Measurements from ENCODE around the gene ADCY5. TPM values are rescaled to one million over a fixed set of nuclear protein-coding genes. Genes with fewer than 3 reads are reported as not detected.

Gene ADCY5
- total RNA-seq, 1 donor from 2014 or later: 0.67 TPM

DNA sequence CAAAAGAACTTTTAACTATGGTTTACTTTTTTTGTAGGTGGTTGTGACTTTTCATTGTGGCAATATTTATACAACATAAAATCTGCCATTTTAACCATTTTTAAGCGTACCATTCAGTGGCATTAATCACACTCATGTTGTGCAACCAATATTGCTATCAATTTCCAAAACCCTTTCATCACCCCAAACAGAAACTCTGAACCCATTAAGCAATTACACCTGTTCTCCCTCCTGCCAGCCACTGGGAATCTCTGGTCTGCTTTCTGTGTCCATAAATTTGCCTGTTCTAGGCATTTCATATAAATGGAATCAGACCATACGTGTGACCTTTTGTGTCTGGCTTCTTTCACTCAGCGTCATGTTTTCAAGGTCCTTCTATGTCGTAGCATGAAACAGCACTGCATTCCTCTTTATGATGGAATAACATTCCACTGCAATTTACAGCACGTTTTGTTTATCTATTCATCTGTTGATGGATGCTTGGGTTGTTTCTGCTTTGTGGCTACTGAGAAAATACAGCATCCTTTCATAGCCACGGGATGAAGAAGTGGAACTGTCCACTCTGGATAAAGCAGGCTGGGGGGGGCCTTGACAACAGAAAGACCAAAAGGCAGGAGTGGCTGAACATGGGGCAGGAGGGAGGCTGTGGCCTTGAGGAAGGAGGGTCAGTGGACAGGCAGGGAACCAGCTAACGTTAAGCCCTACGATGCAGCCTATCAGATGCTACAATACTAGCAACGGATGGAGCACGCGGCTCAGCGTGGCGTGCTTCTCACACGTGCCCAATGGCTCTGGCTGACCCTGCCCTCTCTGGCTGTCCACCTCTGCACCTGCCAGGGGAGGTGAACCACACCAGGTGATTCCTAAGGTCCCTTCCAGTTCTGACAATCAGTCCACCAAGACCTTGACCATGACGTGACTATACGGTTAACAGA is 136.3 kb downstream of the ADCY5 start:
- no peak for DNase-seq (ENCODE audit: low read depth)
- Histone ChIP-seq H3K4me3 (ENCODE audit: low read depth, low read length) (no peak overlapping the region), H3K36me3 (ENCODE audit: control insufficient read depth, insufficient read depth, low read length) (no peaks in the 10 kb centered on the region), H3K27me3 (ENCODE audit: control insufficient read depth, insufficient read depth, low read length) (peaks cover 23% of the 10 kb centered on the region)
- TF ChIP-seq, protein P1, sequence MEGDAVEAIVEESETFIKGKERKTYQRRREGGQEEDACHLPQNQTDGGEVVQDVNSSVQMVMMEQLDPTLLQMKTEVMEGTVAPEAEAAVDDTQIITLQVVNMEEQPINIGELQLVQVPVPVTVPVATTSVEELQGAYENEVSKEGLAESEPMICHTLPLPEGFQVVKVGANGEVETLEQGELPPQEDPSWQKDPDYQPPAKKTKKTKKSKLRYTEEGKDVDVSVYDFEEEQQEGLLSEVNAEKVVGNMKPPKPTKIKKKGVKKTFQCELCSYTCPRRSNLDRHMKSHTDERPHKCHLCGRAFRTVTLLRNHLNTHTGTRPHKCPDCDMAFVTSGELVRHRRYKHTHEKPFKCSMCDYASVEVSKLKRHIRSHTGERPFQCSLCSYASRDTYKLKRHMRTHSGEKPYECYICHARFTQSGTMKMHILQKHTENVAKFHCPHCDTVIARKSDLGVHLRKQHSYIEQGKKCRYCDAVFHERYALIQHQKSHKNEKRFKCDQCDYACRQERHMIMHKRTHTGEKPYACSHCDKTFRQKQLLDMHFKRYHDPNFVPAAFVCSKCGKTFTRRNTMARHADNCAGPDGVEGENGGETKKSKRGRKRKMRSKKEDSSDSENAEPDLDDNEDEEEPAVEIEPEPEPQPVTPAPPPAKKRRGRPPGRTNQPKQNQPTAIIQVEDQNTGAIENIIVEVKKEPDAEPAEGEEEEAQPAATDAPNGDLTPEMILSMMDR (IDR thresholded peaks at IDR 0.05; ENCODE audit: insufficient read depth, low read length, poor library complexity, severe bottlenecking): no peak

DNA sequence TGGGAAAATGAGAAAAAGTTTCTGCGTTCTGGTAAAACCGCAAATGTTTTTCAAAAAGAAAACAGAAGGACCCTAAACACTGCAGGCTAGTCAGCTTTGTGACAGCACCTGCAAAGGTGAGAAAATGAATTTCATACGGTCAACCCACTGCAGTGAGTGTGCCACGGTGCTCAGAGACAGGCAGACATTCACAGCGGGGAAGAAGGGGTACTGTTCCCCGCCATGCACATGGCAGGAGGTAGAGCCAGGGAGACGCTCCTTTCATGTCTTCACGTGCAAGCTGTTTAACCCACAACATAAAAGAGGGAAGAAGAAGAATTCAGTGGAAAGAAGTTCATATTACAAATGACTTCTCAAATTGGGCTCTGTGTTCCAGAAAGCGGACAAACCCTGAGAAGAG is 137.7 kb downstream of the ADCY5 start:
- Histone ChIP-seq H3K4me3 (ENCODE audit: low read depth, low read length) (no peak overlapping the region), H3K36me3 (ENCODE audit: control insufficient read depth, insufficient read depth, low read length) (no peaks in the 10 kb centered on the region), H3K27me3 (ENCODE audit: control insufficient read depth, insufficient read depth, low read length) (peaks cover 25% of the 10 kb centered on the region)
- TF ChIP-seq, protein P1 (IDR thresholded peaks at IDR 0.05; ENCODE audit: insufficient read depth, low read length, poor library complexity, severe bottlenecking): no peak
- no peak for DNase-seq (ENCODE audit: low read depth)

DNA sequence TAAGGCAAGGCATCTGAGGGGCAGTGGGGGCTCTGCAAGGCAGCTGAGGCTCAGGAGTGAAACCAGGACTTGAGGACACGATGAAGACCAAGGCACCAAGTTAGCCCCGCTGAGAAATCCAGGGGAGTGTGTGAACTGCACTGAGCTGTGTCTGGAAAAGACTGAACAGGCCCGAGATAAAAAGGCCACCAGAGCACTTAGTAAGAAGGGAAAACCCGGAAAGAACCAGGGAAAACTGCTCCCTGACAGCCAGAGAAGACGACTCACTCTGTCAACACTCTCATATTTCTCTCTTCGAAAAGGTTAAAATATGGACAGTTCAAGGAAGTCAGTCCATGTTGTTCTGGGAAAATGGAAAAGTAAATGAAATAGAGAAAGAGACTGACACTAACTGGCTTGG is 138.1 kb downstream of the ADCY5 start:
- H3K36me3 ChIP-seq (ENCODE audit: control insufficient read depth, insufficient read depth, low read length): no peaks in the 10 kb centered on the region
- no peak overlapping the region for H3K4me3 ChIP-seq (ENCODE audit: low read depth, low read length)
- H3K27me3 ChIP-seq (ENCODE audit: control insufficient read depth, insufficient read depth, low read length): peaks cover 26% of the 10 kb centered on the region
- no peak for DNase-seq (ENCODE audit: low read depth)
- TF ChIP-seq, protein P1 (IDR thresholded peaks at IDR 0.05; ENCODE audit: insufficient read depth, low read length, poor library complexity, severe bottlenecking): no peak

DNA sequence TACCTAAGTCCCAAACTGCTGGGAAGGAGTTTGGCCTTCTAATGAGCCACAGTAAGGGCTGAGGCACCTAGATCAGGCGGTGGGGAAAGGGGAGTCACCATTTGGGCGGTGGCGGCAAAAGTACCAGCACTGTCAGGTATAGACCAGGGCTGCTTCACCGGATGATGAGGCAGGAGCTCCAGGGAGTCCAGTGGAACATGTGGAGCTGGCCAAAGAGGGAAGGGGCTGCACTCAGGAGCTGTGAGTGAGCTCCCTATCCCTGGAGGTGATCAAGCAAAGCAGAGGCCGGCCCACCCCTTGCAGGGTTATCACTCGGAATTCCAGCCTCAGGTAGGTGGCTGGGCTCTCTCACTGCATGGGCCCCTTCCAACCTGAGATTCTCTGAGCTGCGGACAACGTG is 138.7 kb downstream of the ADCY5 start:
- Histone ChIP-seq H3K4me3 (ENCODE audit: low read depth, low read length) (no peak overlapping the region), H3K36me3 (ENCODE audit: control insufficient read depth, insufficient read depth, low read length) (no peaks in the 10 kb centered on the region), H3K27me3 (ENCODE audit: control insufficient read depth, insufficient read depth, low read length) (peaks cover 24% of the 10 kb centered on the region)
- no peak for DNase-seq (ENCODE audit: low read depth)
- TF ChIP-seq, protein P1 (IDR thresholded peaks at IDR 0.05; ENCODE audit: insufficient read depth, low read length, poor library complexity, severe bottlenecking): no peak

DNA sequence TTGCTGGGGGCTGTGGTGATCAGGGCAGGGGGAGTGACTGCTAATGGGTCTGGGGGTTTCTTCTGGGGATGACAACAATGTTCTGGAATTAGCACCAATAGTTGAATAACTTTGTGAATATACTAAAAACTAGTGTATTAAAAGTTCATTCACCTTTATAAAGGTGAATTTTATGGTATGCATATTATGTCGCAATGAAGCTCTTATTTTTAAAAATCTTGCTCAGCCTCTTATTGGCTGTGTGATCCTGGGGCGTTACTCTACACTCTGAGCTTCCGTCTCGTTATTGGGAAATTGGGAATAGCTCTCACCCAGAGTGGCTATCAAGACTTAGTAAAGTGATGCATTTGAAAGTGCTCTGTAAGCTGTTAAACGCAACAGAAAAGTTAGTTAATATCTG is 141.8 kb downstream of the ADCY5 start:
- DNase-seq (ENCODE audit: low read depth): no peak
- Histone ChIP-seq H3K36me3 (ENCODE audit: control insufficient read depth, insufficient read depth, low read length) (no peaks in the 10 kb centered on the region), H3K27me3 (ENCODE audit: control insufficient read depth, insufficient read depth, low read length) (peaks cover 9% of the 10 kb centered on the region), H3K4me3 (ENCODE audit: low read depth, low read length) (no peak overlapping the region)
- TF ChIP-seq, protein P1 (IDR thresholded peaks at IDR 0.05; ENCODE audit: insufficient read depth, low read length, poor library complexity, severe bottlenecking): no peak

Data from kidney epithelial cell (primary cell).